ENCODE measurements around the gene ERC1.

DNA sequence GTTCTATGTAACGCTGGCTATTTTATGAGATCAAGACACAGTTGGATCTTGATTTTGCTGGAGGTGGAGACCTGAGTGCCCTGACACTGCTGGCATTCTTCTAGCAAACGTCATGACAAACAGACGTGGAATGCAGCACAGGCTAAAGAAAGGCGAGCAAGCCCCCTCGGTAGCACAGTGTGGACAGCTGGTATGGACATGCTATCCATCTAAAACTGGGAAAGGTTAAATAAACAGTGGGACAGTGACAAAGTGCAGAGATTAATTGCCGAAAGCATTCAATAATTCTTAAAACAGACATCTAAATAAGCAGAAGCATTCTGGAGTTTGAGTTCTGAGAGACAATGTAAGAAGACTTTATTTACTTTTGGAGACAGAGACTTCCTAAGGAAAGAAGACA lies 366.1 kb downstream of the ERC1 start:
- TF ChIP-seq POLR2AphosphoS5 (IDR thresholded peaks at IDR 0.05) = no peak
- TF ChIP-seq, protein P1, sequence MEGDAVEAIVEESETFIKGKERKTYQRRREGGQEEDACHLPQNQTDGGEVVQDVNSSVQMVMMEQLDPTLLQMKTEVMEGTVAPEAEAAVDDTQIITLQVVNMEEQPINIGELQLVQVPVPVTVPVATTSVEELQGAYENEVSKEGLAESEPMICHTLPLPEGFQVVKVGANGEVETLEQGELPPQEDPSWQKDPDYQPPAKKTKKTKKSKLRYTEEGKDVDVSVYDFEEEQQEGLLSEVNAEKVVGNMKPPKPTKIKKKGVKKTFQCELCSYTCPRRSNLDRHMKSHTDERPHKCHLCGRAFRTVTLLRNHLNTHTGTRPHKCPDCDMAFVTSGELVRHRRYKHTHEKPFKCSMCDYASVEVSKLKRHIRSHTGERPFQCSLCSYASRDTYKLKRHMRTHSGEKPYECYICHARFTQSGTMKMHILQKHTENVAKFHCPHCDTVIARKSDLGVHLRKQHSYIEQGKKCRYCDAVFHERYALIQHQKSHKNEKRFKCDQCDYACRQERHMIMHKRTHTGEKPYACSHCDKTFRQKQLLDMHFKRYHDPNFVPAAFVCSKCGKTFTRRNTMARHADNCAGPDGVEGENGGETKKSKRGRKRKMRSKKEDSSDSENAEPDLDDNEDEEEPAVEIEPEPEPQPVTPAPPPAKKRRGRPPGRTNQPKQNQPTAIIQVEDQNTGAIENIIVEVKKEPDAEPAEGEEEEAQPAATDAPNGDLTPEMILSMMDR (IDR thresholded peaks at IDR 0.05) = no peak
